Measurements from ENCODE around the gene ATP6V0E2. TPM values are rescaled to one million over a fixed set of nuclear protein-coding genes. Genes with fewer than 3 reads are reported as not detected.
A peak's percentile ranks its signal among the peaks of the same experiment; 100 is the strongest.

The ATP6V0E2 gene
- polyA plus RNA-seq, 1 donor from 2014 or later = 51.8 TPM

- Mint-ChIP-seq H3K27ac (no peak overlapping the region), H3K36me3 (peaks cover 7% of the 10 kb centered on the region), H3K27me3 (no peaks in the 10 kb centered on the region), H3K4me1 (peaks cover 6 to 11% (median 10%) of the 10 kb centered on the region in 3 donors), H3K9me3 (no peaks in the 10 kb centered on the region), H3K4me3 (no peak overlapping the region)
Measured at GRCh38 chr7:149850716-149851115, 23.1 kb upstream of the ATP6V0E2 start.

- H3K27me3 Mint-ChIP-seq = no peaks in the 10 kb centered on the region
Measured at GRCh38 chr7:149851449-149851848, 22.3 kb upstream of the ATP6V0E2 start.

DNA sequence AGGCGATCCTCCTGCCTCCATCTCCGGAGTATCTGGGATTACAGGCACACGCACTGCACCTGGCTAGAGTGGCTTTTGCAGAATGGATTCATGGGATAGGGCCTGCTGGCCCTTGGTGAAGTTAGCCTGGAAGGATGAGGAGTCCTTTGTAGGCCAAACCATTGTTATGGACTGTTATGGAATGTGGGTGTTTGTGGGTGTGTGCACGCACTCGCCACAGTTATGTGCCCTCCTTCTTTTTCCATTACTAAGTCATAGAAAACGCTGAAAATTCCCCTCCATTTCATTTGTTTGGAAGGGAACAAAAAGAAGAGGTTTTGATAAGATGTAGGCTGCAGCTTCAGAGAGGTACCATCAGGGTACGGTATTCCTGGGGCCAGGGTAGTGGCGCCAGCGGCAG lies 20.6 kb upstream of the ATP6V0E2 start:
- H3K9me3 Mint-ChIP-seq = no peaks in the 10 kb centered on the region
- no peak overlapping the region for H3K4me3 Mint-ChIP-seq
- no peaks in the 10 kb centered on the region for H3K27me3 Mint-ChIP-seq
- H3K36me3 Mint-ChIP-seq = peaks cover 11% of the 10 kb centered on the region
- no peak overlapping the region for H3K27ac Mint-ChIP-seq
- H3K4me1 Mint-ChIP-seq = no peaks in the 10 kb centered on the region

More at GRCh38 chr7:149851449-149851848, 22.3 kb upstream of the ATP6V0E2 start:
- Mint-ChIP-seq H3K9me3 (no peaks in the 10 kb centered on the region), H3K4me1 (peaks cover 6 to 10% (median 6%) of the 10 kb centered on the region in 3 donors), H3K36me3 (peaks cover 11% of the 10 kb centered on the region), H3K4me3 (no peak overlapping the region), H3K27ac (no peak overlapping the region)

DNA sequence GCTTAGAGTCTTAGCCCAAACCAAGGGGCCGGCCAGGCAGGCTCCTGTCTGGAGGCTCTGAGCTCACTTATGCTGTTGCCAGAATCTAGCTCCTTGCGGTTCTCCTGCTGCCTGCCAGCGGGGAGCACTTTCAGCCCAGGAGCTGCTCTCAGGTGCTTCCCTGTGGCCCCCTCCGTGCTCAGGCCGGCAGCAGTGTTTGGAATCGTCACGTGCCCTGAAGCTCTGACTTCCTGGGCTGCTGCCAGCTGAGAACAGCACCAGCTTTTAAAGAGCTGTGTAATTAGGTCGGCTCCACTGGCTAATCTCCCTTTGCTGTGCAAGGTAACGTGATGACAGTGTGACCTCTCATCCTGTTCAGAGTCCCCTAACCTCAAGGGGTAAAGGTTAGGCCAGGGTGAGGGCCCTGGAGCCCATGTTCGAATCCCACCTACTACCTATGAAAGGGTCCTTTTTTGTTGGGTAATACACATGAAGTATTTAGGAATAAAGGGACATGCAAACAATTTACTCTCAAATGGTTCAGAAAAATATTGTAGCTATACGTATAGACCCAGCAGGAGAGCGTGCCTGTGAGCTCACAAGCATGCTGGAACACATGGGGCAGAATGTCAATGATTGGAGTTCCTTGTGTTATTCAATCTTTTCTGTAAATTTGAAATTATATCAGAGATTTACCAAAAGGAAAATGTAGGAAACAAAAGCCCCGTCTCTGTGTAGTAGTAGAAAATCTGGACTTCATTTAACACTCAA lies 19.0 kb upstream of the ATP6V0E2 start:
- Mint-ChIP-seq H3K36me3 (peaks cover 14% of the 10 kb centered on the region), H3K4me1 (no peaks in the 10 kb centered on the region), H3K9me3 (no peaks in the 10 kb centered on the region), H3K4me3 (no peak overlapping the region), H3K27me3 (no peaks in the 10 kb centered on the region), H3K27ac (peak overlapping the region in 1 of 3 donors; percentile 12)

- no peaks in the 10 kb centered on the region for H3K9me3 Mint-ChIP-seq
- H3K36me3 Mint-ChIP-seq = peaks cover 16% of the 10 kb centered on the region
- no peak overlapping the region for H3K4me3 Mint-ChIP-seq
- no peaks in the 10 kb centered on the region for H3K27me3 Mint-ChIP-seq
- H3K27ac Mint-ChIP-seq = no peak overlapping the region
- H3K4me1 Mint-ChIP-seq = no peaks in the 10 kb centered on the region
Measured at GRCh38 chr7:149855361-149856305, 18.1 kb upstream of the ATP6V0E2 start.

DNA sequence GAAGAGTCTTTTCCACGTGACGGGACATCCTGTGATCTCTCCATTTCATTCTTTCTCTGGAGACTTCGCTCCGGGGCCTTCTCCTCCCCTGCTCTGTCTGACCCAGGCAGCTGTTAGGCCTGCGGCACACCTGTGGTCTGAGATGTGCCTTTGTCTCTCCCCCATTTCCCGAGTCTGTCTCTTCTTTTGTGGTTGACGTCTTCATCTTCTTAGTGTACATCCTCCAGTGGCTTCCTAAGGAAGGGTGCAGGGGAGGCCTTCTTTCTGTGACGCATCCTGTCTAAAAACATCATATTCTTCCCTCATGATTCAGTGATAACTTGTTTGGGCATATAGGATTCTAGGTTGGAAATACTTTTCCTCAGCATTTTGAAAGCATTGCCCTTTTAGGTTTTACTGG lies 17.2 kb upstream of the ATP6V0E2 start:
- Mint-ChIP-seq H3K4me1 (no peaks in the 10 kb centered on the region), H3K27me3 (no peaks in the 10 kb centered on the region), H3K4me3 (no peak overlapping the region), H3K27ac (no peak overlapping the region), H3K9me3 (no peaks in the 10 kb centered on the region), H3K36me3 (peaks cover 16% of the 10 kb centered on the region)

DNA sequence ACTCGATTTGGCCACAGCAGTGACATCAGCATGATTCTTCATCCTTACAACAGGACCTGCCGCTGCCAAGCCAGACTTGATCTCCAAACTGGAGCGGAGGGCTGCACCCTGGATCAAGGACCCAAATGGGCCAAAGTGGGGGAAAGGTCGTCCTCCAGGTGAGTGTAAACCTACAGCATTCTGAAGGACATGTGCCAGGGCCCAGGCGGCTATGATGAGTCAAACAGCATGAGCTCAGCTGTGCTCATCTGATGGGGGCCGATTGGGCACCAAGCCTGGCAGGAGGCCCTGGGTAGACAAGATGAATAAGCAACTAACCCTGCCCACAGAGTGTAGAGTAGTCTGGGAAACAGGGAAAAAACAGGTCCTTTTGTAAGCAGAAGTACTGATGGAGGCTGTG lies 14.4 kb upstream of the ATP6V0E2 start:
- no peak overlapping the region for H3K4me3 Mint-ChIP-seq
- no peaks in the 10 kb centered on the region for H3K27me3 Mint-ChIP-seq
- no peak overlapping the region for H3K27ac Mint-ChIP-seq
- H3K9me3 Mint-ChIP-seq = no peaks in the 10 kb centered on the region
- H3K36me3 Mint-ChIP-seq = peaks cover 16% of the 10 kb centered on the region
- H3K4me1 Mint-ChIP-seq = peaks cover 0 to 3% (median 0%) of the 10 kb centered on the region in 3 donors

DNA sequence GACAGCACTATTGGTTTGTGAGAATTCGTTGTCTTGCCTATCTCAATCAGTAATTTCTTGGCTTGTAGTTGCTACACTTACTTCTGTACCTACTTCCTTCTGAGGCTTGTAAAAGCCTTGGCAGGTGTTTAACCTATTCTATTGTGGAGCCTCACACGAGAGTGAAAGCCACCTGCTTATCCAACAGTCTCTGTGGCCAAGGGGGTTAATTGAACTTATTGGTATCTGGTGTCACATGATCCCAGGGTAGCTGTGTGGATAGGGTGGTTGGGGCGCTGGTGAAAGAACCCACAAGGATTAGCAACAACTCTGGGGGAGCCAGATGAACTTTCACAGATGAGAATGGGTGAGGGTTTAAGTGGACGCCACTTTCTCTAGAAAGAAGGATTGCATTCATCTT lies 13.9 kb upstream of the ATP6V0E2 start:
- no peaks in the 10 kb centered on the region for H3K9me3 Mint-ChIP-seq
- H3K27me3 Mint-ChIP-seq = no peaks in the 10 kb centered on the region
- peaks cover 16% of the 10 kb centered on the region for H3K36me3 Mint-ChIP-seq
- H3K27ac Mint-ChIP-seq = no peak overlapping the region
- H3K4me3 Mint-ChIP-seq = no peak overlapping the region
- peaks cover 0 to 3% (median 0%) of the 10 kb centered on the region in 3 donors for H3K4me1 Mint-ChIP-seq

GRCh38 chr7:149860821-149861727 lies 12.7 kb upstream of the ATP6V0E2 start:
- H3K36me3 Mint-ChIP-seq = peaks cover 11% of the 10 kb centered on the region
- peak overlapping the region in 1 of 4 donors; percentile 33 for H3K4me3 Mint-ChIP-seq
- no peaks in the 10 kb centered on the region for H3K27me3 Mint-ChIP-seq
- no peaks in the 10 kb centered on the region for H3K9me3 Mint-ChIP-seq
- no peak overlapping the region for H3K27ac Mint-ChIP-seq
- peaks cover 0 to 3% (median 2%) of the 10 kb centered on the region in 3 donors for H3K4me1 Mint-ChIP-seq

DNA sequence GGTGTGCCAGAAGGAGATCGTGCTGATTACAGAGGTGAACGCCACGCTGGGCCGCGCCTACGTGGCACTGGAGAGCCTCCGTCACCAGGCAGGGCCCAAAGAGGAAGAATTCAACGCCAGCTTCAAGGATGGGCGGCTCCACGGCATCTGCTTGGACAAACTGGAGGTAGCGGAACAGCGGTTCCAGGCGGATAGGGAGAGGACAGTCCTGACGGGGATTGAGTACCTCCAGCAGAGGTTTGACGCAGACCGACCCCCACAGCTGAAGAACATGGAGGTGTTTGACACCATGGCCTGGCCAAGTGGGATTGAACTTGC lies 12.1 kb upstream of the ATP6V0E2 start:
- Mint-ChIP-seq H3K36me3 (peaks cover 11% of the 10 kb centered on the region), H3K4me1 (peaks cover 0 to 3% (median 2%) of the 10 kb centered on the region in 3 donors), H3K9me3 (no peaks in the 10 kb centered on the region), H3K27me3 (no peaks in the 10 kb centered on the region), H3K27ac (no peak overlapping the region), H3K4me3 (no peak overlapping the region)

DNA sequence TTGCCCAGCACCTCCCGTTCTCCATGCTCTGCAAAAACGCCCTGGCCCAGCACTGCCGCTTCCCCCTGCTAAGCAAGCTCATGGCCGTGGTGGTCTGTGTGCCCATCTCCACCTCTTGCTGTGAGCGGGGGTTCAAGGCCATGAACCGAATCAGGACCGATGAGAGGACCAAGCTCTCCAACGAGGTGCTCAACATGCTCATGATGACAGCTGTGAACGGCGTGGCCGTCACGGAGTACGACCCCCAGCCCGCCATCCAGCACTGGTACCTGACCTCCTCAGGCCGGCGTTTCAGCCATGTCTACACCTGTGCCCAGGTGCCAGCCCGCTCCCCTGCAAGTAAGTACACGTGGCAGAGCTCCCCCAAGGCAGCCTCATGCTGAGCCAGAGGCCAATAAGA lies 11.6 kb upstream of the ATP6V0E2 start:
- Mint-ChIP-seq H3K36me3 (peaks cover 11% of the 10 kb centered on the region), H3K9me3 (no peaks in the 10 kb centered on the region), H3K4me1 (peaks cover 0 to 5% (median 2%) of the 10 kb centered on the region in 3 donors), H3K4me3 (no peak overlapping the region), H3K27me3 (no peaks in the 10 kb centered on the region), H3K27ac (no peak overlapping the region)

- Mint-ChIP-seq H3K27me3 (no peaks in the 10 kb centered on the region), H3K27ac (no peak overlapping the region), H3K4me3 (no peak overlapping the region), H3K9me3 (no peaks in the 10 kb centered on the region), H3K4me1 (peaks cover 0 to 5% (median 2%) of the 10 kb centered on the region in 3 donors), H3K36me3 (peaks cover 9% of the 10 kb centered on the region)
Measured at GRCh38 chr7:149863500-149863899, 10.3 kb upstream of the ATP6V0E2 start.

DNA sequence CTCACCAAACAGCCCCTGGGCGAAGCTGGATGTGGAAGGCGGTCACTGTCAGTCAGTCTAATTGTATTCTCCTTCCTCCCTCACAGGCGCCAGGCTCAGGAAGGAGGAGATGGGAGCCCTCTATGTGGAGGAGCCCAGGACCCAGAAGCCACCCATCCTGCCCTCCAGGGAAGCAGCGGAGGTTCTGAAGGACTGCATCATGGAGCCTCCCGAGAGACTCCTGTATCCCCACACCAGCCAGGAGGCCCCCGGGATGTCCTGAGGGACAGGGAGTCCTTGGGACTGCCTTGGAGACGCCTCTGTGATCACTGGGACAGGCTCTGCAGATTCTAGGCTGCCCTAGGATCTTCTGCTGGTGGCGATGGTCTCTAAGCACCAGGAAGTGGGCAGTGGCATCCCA lies 9.7 kb upstream of the ATP6V0E2 start:
- no peak overlapping the region for H3K27ac Mint-ChIP-seq
- H3K36me3 Mint-ChIP-seq = peaks cover 8% of the 10 kb centered on the region
- H3K27me3 Mint-ChIP-seq = no peaks in the 10 kb centered on the region
- H3K4me1 Mint-ChIP-seq = peaks cover 0 to 8% (median 2%) of the 10 kb centered on the region in 3 donors
- H3K9me3 Mint-ChIP-seq = no peaks in the 10 kb centered on the region
- H3K4me3 Mint-ChIP-seq = no peak overlapping the region

GRCh38 chr7:149864751-149865150 lies 9.0 kb upstream of the ATP6V0E2 start:
- peaks cover 2 to 13% (median 4%) of the 10 kb centered on the region in 3 donors for H3K4me1 Mint-ChIP-seq
- peaks cover 7% of the 10 kb centered on the region for H3K36me3 Mint-ChIP-seq

More at GRCh38 chr7:149864751-149865150, 9.0 kb upstream of the ATP6V0E2 start:
- H3K27ac Mint-ChIP-seq = no peak overlapping the region
- no peaks in the 10 kb centered on the region for H3K27me3 Mint-ChIP-seq
- H3K4me3 Mint-ChIP-seq = no peak overlapping the region
- no peaks in the 10 kb centered on the region for H3K9me3 Mint-ChIP-seq

Measured in IgD-negative memory B cell (primary cell).